Thyroid gland (tissue), 4 donors: Measurements from ENCODE around the gene RCOR2.

Experiments used
- CTCF ChIP-seq, 6 experiments: fragments of 200-600 bp in 3 of 6; fragments of 450-650 bp in 3 of 6; sonication (generic) in 3 of 6; IDR thresholded peaks; one replicate each; pipeline ENCODE4 v1.5.1; 2016 to 2019; ENCODE audit warnings: antibody characterized with exemption in 6 of 6, mild to moderate bottlenecking in 2 of 6, inconsistent platforms in 1 of 6, moderate library complexity in 1 of 6
- POLR2A ChIP-seq, 2 donors: fragments of 450-650 bp; IDR thresholded peaks; one replicate each; pipeline ENCODE4 v1.6.1; 2017; ENCODE audit warnings: antibody characterized with exemption in 2 of 2, mild to moderate bottlenecking in 2 of 2, moderate library complexity in 1 of 2

DNA sequence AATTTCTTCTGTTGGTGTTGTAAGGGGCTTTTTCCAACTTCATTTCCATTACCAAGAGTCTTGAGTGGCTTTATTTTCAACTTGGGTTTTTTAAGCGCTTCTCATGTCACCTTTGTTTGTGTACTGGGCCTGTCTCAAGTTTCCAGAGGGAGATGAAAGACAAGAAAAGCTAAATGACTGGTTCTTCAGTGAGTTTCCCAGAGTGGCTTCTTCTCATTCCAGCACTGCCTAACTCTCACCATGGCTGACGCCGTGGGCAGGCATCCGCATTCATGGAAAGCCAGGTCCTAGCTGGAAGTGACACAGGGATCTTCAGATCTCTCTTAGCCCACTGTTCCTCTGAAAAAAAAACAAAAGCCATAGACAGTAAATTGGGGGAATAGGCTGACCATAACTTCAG, 49.5 kb downstream of the RCOR2 start:
- TF ChIP-seq POLR2A (IDR thresholded peaks at IDR 0.05): no peak
- no peak for TF ChIP-seq CTCF (IDR thresholded peaks at IDR 0.05)
